WTC11 (cell line): Measurements from ENCODE around the gene EIF4ENIF1. TPM values are rescaled to one million over a fixed set of nuclear protein-coding genes. Genes with fewer than 3 reads are reported as not detected.

ENCODE experiments used
- ATAC-seq: fragments of 200-7000 bp; cut with Tn5 transposase; 2 replicates; pipeline ENCODE4 v1.10.0; 2021; ENCODE audit warnings: mild to moderate bottlenecking, moderate library complexity
- CTCF ChIA-PET: fragments of 300-600 bp; sonication (Branson Sonifier 250); formaldehyde crosslinking; loops from one replicate; lab custom pipeline; 2021; ENCODE audit warnings: antibody characterized with exemption; lab: Charles Lee
- POLR2A ChIA-PET: fragments of 350-600 bp; sonication (Branson Sonifier 250); formaldehyde crosslinking; loops from one replicate; lab custom pipeline; 2021; ENCODE audit warnings: antibody characterized with exemption; lab: Charles Lee
- DNase-seq: peaks from one replicate; pipeline ENCODE4 v3.0.0; 2021; ENCODE audit warnings: low spot score
- H3K27ac Mint-ChIP-seq: 2 replicates; pipeline ENCODE4 v1.8.0; 2021; ENCODE audit warnings: mixed read lengths
- H3K27me3 Mint-ChIP-seq: 2 replicates; pipeline ENCODE4 v1.8.0; 2021; ENCODE audit warnings: low read depth, mild to moderate bottlenecking, moderate library complexity, mixed read lengths
- H3K36me3 Mint-ChIP-seq: 2 replicates; pipeline ENCODE4 v1.8.0; 2021; ENCODE audit warnings: mixed read lengths
- H3K4me1 Mint-ChIP-seq: 2 replicates; pipeline ENCODE4 v1.8.0; 2022; ENCODE audit warnings: mixed read lengths
- H3K4me3 Mint-ChIP-seq: 2 replicates; pipeline ENCODE4 v1.8.0; 2021; ENCODE audit warnings: mild to moderate bottlenecking, moderate library complexity, mixed read lengths
- H3K9me3 Mint-ChIP-seq: 2 replicates; pipeline ENCODE4 v1.8.0; 2021; ENCODE audit warnings: mixed read lengths
- CREB1 ChIP-seq: sonication (generic); formaldehyde crosslinking; IDR thresholded peaks from 2 replicates; pipeline ENCODE4 v1.8.0; 2023; ENCODE audit warnings: mild to moderate bottlenecking, missing genetic modification reagents
- NFYB ChIP-seq: sonication (generic); formaldehyde crosslinking; conservative IDR thresholded peaks from 2 replicates; pipeline ENCODE4 v1.8.0; 2022; ENCODE audit warnings: low read depth, missing genetic modification reagents
- NR3C1 ChIP-seq: sonication (generic); formaldehyde crosslinking; conservative IDR thresholded peaks from 2 replicates; pipeline ENCODE4 v1.8.1; 2023; ENCODE audit warnings: low read depth, mild to moderate bottlenecking, missing genetic modification reagents
- RORB ChIP-seq: fragments of 250-450 bp; sonication (Bioruptor Pico); IDR thresholded peaks from 2 replicates; pipeline ENCODE4 v1.9.0; 2021; ENCODE audit warnings: mild to moderate bottlenecking
- TCF7 ChIP-seq: sonication (generic); formaldehyde crosslinking; IDR thresholded peaks from 2 replicates; pipeline ENCODE4 v1.8.0; 2022; ENCODE audit warnings: mild to moderate bottlenecking, low read depth, missing genetic modification reagents, moderate library complexity
- ZNF396 ChIP-seq: fragments of 250-450 bp; sonication (Bioruptor Pico); IDR thresholded peaks from 2 replicates; pipeline ENCODE4 v1.8.0; 2021; ENCODE audit warnings: mild to moderate bottlenecking, moderate library complexity, borderline replicate concordance
- ZNF416 ChIP-seq: fragments of 250-450 bp; sonication (Bioruptor Pico); IDR thresholded peaks from 2 replicates; pipeline ENCODE4 v1.9.0; 2021; ENCODE audit warnings: mild to moderate bottlenecking, inconsistent platforms
- ZNF423 ChIP-seq: fragments of 250-450 bp; sonication (Bioruptor Pico); IDR thresholded peaks from 2 replicates; pipeline ENCODE4 v2.1.2; 2022; ENCODE audit warnings: mild to moderate bottlenecking, moderate library complexity
- total RNA-seq: library from RNA; stranded (reverse); gene quantifications from 3 replicates; pipeline ENCODE4 v1.2.3, GENCODE V29; 2021
- TF ChIP-seq, protein P1 (sequence below): sonication (generic); formaldehyde crosslinking; IDR thresholded peaks from 2 replicates; pipeline ENCODE4 v1.8.1; 2023; ENCODE audit warnings: mild to moderate bottlenecking, missing genetic modification reagents, borderline replicate concordance
- TF ChIP-seq, protein P2 (sequence below): fragments of 250-450 bp; sonication (Bioruptor Pico); IDR thresholded peaks from 2 replicates; pipeline ENCODE4 v2.1.2; 2022; ENCODE audit warnings: mild to moderate bottlenecking, moderate library complexity
- TF ChIP-seq, protein P3 (sequence below): sonication (generic); formaldehyde crosslinking; conservative IDR thresholded peaks from 2 replicates; pipeline ENCODE4 v1.8.1; 2022; ENCODE audit warnings: mild to moderate bottlenecking, missing genetic modification reagents
- TF ChIP-seq, protein P4 (sequence below): fragments of 250-450 bp; sonication (Bioruptor Pico); IDR thresholded peaks from 2 replicates; pipeline ENCODE4 v1.8.0; 2021; ENCODE audit warnings: mild to moderate bottlenecking
- TF ChIP-seq, protein P5 (sequence below): sonication (generic); formaldehyde crosslinking; IDR thresholded peaks from 2 replicates; pipeline ENCODE4 v1.8.0; 2023; ENCODE audit warnings: mild to moderate bottlenecking, missing genetic modification reagents
- TF ChIP-seq, protein P6 (sequence below): sonication (generic); formaldehyde crosslinking; IDR thresholded peaks from 2 replicates; pipeline ENCODE4 v1.8.0; 2023; ENCODE audit warnings: missing genetic modification reagents, mild to moderate bottlenecking, borderline replicate concordance

The EIF4ENIF1 gene
- total RNA-seq, 1 experiment from 2014 or later: 22.8 TPM

DNA sequence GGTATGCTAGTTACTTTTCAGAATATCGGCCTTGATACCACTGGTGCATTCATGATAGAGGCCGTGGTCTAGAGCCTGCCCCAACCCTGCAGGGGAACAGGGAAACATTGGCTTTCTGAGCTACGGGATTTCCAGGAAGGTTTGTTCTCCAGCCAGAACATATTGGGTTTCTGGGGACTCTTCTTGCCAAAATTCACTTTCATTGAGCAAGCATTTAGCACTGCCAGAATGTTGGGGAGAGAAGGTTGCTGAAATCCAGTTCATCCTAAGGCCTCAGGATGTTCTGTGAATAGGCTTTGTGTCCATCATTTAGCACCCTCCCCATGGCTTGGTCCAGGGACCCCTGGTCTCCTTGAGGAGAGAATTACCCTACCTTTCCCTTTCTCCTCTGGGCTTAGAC is 53.5 kb downstream of the EIF4ENIF1 start (continued):
- TF ChIP-seq, protein P1, sequence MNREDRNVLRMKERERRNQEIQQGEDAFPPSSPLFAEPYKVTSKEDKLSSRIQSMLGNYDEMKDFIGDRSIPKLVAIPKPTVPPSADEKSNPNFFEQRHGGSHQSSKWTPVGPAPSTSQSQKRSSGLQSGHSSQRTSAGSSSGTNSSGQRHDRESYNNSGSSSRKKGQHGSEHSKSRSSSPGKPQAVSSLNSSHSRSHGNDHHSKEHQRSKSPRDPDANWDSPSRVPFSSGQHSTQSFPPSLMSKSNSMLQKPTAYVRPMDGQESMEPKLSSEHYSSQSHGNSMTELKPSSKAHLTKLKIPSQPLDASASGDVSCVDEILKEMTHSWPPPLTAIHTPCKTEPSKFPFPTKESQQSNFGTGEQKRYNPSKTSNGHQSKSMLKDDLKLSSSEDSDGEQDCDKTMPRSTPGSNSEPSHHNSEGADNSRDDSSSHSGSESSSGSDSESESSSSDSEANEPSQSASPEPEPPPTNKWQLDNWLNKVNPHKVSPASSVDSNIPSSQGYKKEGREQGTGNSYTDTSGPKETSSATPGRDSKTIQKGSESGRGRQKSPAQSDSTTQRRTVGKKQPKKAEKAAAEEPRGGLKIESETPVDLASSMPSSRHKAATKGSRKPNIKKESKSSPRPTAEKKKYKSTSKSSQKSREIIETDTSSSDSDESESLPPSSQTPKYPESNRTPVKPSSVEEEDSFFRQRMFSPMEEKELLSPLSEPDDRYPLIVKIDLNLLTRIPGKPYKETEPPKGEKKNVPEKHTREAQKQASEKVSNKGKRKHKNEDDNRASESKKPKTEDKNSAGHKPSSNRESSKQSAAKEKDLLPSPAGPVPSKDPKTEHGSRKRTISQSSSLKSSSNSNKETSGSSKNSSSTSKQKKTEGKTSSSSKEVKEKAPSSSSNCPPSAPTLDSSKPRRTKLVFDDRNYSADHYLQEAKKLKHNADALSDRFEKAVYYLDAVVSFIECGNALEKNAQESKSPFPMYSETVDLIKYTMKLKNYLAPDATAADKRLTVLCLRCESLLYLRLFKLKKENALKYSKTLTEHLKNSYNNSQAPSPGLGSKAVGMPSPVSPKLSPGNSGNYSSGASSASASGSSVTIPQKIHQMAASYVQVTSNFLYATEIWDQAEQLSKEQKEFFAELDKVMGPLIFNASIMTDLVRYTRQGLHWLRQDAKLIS: no peak
- TF ChIP-seq RORB (CRISPR knock-in tag) (no peak), ZNF416 (CRISPR knock-in tag) (no peak), TCF7 (CRISPR knock-in tag) (no peak), ZNF423 (CRISPR knock-in tag) (no peak)
- TF ChIP-seq, protein P2, sequence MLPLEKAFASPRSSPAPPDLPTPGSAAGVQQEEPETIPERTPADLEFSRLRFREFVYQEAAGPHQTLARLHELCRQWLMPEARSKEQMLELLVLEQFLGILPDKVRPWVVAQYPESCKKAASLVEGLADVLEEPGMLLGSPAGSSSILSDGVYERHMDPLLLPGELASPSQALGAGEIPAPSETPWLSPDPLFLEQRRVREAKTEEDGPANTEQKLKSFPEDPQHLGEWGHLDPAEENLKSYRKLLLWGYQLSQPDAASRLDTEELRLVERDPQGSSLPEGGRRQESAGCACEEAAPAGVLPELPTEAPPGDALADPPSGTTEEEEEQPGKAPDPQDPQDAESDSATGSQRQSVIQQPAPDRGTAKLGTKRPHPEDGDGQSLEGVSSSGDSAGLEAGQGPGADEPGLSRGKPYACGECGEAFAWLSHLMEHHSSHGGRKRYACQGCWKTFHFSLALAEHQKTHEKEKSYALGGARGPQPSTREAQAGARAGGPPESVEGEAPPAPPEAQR: no peak
- TF ChIP-seq, protein P3, sequence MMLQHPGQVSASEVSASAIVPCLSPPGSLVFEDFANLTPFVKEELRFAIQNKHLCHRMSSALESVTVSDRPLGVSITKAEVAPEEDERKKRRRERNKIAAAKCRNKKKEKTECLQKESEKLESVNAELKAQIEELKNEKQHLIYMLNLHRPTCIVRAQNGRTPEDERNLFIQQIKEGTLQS: no peak

DNA sequence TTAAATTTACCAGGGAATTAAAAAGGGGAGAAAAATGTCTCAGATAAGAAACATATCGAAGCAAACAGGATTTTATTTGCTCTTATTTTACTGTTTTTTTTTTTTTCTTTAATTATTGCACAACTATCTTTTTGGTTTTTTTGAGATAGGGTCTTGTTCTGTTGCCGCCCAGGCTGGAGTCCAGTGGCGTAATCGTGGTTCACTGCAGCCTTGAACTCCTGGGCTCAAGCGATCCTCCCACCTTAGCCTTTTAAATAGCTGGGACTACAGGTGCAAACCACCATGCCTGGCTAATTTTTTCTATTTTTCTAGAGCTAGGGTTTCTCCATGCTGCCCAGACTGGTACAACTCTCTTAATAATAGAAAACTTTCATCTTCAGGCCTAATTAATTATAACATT is 57.7 kb downstream of the EIF4ENIF1 start:
- no peaks in the 10 kb centered on the region for H3K9me3 Mint-ChIP-seq
- no peak for DNase-seq
- H3K27me3 Mint-ChIP-seq: no peaks in the 10 kb centered on the region
- TF ChIP-seq, protein P4, sequence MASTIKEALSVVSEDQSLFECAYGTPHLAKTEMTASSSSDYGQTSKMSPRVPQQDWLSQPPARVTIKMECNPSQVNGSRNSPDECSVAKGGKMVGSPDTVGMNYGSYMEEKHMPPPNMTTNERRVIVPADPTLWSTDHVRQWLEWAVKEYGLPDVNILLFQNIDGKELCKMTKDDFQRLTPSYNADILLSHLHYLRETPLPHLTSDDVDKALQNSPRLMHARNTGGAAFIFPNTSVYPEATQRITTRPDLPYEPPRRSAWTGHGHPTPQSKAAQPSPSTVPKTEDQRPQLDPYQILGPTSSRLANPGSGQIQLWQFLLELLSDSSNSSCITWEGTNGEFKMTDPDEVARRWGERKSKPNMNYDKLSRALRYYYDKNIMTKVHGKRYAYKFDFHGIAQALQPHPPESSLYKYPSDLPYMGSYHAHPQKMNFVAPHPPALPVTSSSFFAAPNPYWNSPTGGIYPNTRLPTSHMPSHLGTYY (CRISPR knock-in tag): no peak
- TF ChIP-seq CREB1: no peak
- TF ChIP-seq ZNF396 (CRISPR knock-in tag): no peak
- TF ChIP-seq NFYB (CRISPR knock-in tag): no peak
- TF ChIP-seq NR3C1 (CRISPR knock-in tag): no peak
- TF ChIP-seq, protein P5, sequence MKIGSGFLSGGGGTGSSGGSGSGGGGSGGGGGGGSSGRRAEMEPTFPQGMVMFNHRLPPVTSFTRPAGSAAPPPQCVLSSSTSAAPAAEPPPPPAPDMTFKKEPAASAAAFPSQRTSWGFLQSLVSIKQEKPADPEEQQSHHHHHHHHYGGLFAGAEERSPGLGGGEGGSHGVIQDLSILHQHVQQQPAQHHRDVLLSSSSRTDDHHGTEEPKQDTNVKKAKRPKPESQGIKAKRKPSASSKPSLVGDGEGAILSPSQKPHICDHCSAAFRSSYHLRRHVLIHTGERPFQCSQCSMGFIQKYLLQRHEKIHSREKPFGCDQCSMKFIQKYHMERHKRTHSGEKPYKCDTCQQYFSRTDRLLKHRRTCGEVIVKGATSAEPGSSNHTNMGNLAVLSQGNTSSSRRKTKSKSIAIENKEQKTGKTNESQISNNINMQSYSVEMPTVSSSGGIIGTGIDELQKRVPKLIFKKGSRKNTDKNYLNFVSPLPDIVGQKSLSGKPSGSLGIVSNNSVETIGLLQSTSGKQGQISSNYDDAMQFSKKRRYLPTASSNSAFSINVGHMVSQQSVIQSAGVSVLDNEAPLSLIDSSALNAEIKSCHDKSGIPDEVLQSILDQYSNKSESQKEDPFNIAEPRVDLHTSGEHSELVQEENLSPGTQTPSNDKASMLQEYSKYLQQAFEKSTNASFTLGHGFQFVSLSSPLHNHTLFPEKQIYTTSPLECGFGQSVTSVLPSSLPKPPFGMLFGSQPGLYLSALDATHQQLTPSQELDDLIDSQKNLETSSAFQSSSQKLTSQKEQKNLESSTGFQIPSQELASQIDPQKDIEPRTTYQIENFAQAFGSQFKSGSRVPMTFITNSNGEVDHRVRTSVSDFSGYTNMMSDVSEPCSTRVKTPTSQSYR (CRISPR knock-in tag): no peak
- TF ChIP-seq, protein P6, sequence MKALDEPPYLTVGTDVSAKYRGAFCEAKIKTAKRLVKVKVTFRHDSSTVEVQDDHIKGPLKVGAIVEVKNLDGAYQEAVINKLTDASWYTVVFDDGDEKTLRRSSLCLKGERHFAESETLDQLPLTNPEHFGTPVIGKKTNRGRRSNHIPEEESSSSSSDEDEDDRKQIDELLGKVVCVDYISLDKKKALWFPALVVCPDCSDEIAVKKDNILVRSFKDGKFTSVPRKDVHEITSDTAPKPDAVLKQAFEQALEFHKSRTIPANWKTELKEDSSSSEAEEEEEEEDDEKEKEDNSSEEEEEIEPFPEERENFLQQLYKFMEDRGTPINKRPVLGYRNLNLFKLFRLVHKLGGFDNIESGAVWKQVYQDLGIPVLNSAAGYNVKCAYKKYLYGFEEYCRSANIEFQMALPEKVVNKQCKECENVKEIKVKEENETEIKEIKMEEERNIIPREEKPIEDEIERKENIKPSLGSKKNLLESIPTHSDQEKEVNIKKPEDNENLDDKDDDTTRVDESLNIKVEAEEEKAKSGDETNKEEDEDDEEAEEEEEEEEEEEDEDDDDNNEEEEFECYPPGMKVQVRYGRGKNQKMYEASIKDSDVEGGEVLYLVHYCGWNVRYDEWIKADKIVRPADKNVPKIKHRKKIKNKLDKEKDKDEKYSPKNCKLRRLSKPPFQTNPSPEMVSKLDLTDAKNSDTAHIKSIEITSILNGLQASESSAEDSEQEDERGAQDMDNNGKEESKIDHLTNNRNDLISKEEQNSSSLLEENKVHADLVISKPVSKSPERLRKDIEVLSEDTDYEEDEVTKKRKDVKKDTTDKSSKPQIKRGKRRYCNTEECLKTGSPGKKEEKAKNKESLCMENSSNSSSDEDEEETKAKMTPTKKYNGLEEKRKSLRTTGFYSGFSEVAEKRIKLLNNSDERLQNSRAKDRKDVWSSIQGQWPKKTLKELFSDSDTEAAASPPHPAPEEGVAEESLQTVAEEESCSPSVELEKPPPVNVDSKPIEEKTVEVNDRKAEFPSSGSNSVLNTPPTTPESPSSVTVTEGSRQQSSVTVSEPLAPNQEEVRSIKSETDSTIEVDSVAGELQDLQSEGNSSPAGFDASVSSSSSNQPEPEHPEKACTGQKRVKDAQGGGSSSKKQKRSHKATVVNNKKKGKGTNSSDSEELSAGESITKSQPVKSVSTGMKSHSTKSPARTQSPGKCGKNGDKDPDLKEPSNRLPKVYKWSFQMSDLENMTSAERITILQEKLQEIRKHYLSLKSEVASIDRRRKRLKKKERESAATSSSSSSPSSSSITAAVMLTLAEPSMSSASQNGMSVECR (CRISPR knock-in tag): no peak
- H3K4me1 Mint-ChIP-seq: no peaks in the 10 kb centered on the region
- H3K4me3 Mint-ChIP-seq: no peak overlapping the region
- ChIA-PET CTCF (interaction anchor here (2.0 kb wide), 1 partner anchor 20 kb away, joined by 6 read pairs; no protein-coding TSS in a partner anchor), POLR2A (interaction anchor here (0.7 kb wide), 1 partner anchor 9 kb away, joined by 4 read pairs; no protein-coding TSS in a partner anchor)
- no peak overlapping the region for H3K27ac Mint-ChIP-seq
- H3K36me3 Mint-ChIP-seq: peaks cover 72% of the 10 kb centered on the region
- ATAC-seq: no peak
